ENCODE data around the gene CRAT.

CRAT gene

GRCh38 chr9:129150672-129151211 lies 40.1 kb upstream of the CRAT start:
- Histone ChIP-seq H3K4me3 (ENCODE audit: insufficient read depth in 1 of 2, low read depth in 1 of 2, low read length in 2 of 2) (no peak overlapping the region), H2BK12ac (ENCODE audit: low read length in 2 of 2) (no peak overlapping the region)
- 95% methylated on average over 18 of the region's 18 CpGs for WGBS

GRCh38 chr9:129150122-129150521 lies 39.5 kb upstream of the CRAT start:
- H3K18ac ChIP-seq (ENCODE audit: low read depth in 1 of 2, low read length in 2 of 2) = no peak overlapping the region
- H3K27ac ChIP-seq (ENCODE audit: low read length, poor library complexity, severe bottlenecking) = no peak overlapping the region
- no peak overlapping the region for H2BK15ac ChIP-seq (ENCODE audit: low read depth, poor library complexity, severe bottlenecking)
- no peak overlapping the region for H2AFZ ChIP-seq (ENCODE audit: low read depth, low read length)
- no peak overlapping the region for H2AK5ac ChIP-seq (ENCODE audit: low read length, severe bottlenecking)
- no peak overlapping the region for H2BK12ac ChIP-seq (ENCODE audit: low read length in 2 of 2)
- no peak overlapping the region for H3K4me3 ChIP-seq (ENCODE audit: insufficient read depth in 1 of 2, low read depth in 1 of 2, low read length in 2 of 2)
- no peaks in the 10 kb centered on the region for H3K9me3 ChIP-seq (ENCODE audit: control insufficient read depth, low read length)
- H4K91ac ChIP-seq (ENCODE audit: low read length) = no peak overlapping the region
- H3K9ac ChIP-seq (ENCODE audit: low read length) = no peak overlapping the region
- no peaks in the 10 kb centered on the region for H3K27me3 ChIP-seq (ENCODE audit: control insufficient read depth in 1 of 2, insufficient read depth in 1 of 2, low read length in 2 of 2)
- H3K79me1 ChIP-seq (replicated peaks; ENCODE audit: low read length, poor library complexity, severe bottlenecking) = peaks cover 48% of the 10 kb centered on the region
- no peak overlapping the region for H2BK120ac ChIP-seq (ENCODE audit: low read depth, low read length)
- H3K23ac ChIP-seq (ENCODE audit: low read length in 2 of 2) = no peak overlapping the region
- 98% methylated on average over 10 of the region's 10 CpGs for WGBS
- no peak overlapping the region for H3K4ac ChIP-seq (ENCODE audit: low read depth in 1 of 2, low read length in 2 of 2)
- no peak overlapping the region for H2BK5ac ChIP-seq (ENCODE audit: low read depth, low read length, poor library complexity, severe bottlenecking)
- H4K8ac ChIP-seq (ENCODE audit: low read length) = no peak overlapping the region
- DNase-seq = no peak
- H3K4me1 ChIP-seq (ENCODE audit: control insufficient read depth, insufficient read depth, low read depth, low read length) = peaks cover 39% of the 10 kb centered on the region
- no peak overlapping the region for H3K4me2 ChIP-seq (ENCODE audit: low read length, poor library complexity, severe bottlenecking)
- no peak overlapping the region for H3K14ac ChIP-seq (ENCODE audit: low read length in 2 of 2)
- peaks cover 41 to 85% of the 10 kb centered on the region in 2 experiments for H3K36me3 ChIP-seq (ENCODE audit: control insufficient read depth in 1 of 2, insufficient read depth in 2 of 2, low read depth in 1 of 2, low read length in 2 of 2)

More at GRCh38 chr9:129150672-129151211, 40.1 kb upstream of the CRAT start:
- H2BK120ac ChIP-seq (ENCODE audit: low read depth, low read length) = no peak overlapping the region
- H3K4me2 ChIP-seq (ENCODE audit: low read length, poor library complexity, severe bottlenecking) = no peak overlapping the region
- H2AFZ ChIP-seq (ENCODE audit: low read depth, low read length) = no peak overlapping the region
- H3K9ac ChIP-seq (ENCODE audit: low read length) = no peak overlapping the region
- H2BK5ac ChIP-seq (ENCODE audit: low read depth, low read length, poor library complexity, severe bottlenecking) = no peak overlapping the region
- H3K14ac ChIP-seq (ENCODE audit: low read length in 2 of 2) = no peak overlapping the region
- no peaks in the 10 kb centered on the region for H3K9me3 ChIP-seq (ENCODE audit: control insufficient read depth, low read length)
- H4K8ac ChIP-seq (ENCODE audit: low read length) = no peak overlapping the region
- H3K79me1 ChIP-seq (replicated peaks; ENCODE audit: low read length, poor library complexity, severe bottlenecking) = peaks cover 49% of the 10 kb centered on the region
- no peak overlapping the region for H2AK5ac ChIP-seq (ENCODE audit: low read length, severe bottlenecking)
- H4K91ac ChIP-seq (ENCODE audit: low read length) = peak overlapping the region; percentile 5
- peaks cover 34% of the 10 kb centered on the region for H3K4me1 ChIP-seq (ENCODE audit: control insufficient read depth, insufficient read depth, low read depth, low read length)
- DNase-seq = no peak
- no peak overlapping the region for H2BK15ac ChIP-seq (ENCODE audit: low read depth, poor library complexity, severe bottlenecking)
- H3K27me3 ChIP-seq (ENCODE audit: control insufficient read depth in 1 of 2, insufficient read depth in 1 of 2, low read length in 2 of 2) = no peaks in the 10 kb centered on the region
- H3K36me3 ChIP-seq (ENCODE audit: control insufficient read depth in 1 of 2, insufficient read depth in 2 of 2, low read depth in 1 of 2, low read length in 2 of 2) = peaks cover 45 to 91% of the 10 kb centered on the region in 2 experiments
- no peak overlapping the region for H3K27ac ChIP-seq (ENCODE audit: low read length, poor library complexity, severe bottlenecking)
- H3K23ac ChIP-seq (ENCODE audit: low read length in 2 of 2) = no peak overlapping the region
- H3K18ac ChIP-seq (ENCODE audit: low read depth in 1 of 2, low read length in 2 of 2) = no peak overlapping the region
- H3K4ac ChIP-seq (ENCODE audit: low read depth in 1 of 2, low read length in 2 of 2) = no peak overlapping the region

GRCh38 chr9:129149442-129149841 lies 38.8 kb upstream of the CRAT start:
- H3K36me3 ChIP-seq (ENCODE audit: control insufficient read depth in 1 of 2, insufficient read depth in 2 of 2, low read depth in 1 of 2, low read length in 2 of 2) = peaks cover 35 to 78% of the 10 kb centered on the region in 2 experiments
- H3K9me3 ChIP-seq (ENCODE audit: control insufficient read depth, low read length) = no peaks in the 10 kb centered on the region
- no peak overlapping the region for H2BK120ac ChIP-seq (ENCODE audit: low read depth, low read length)
- no peak overlapping the region for H3K18ac ChIP-seq (ENCODE audit: low read depth in 1 of 2, low read length in 2 of 2)
- no peak overlapping the region for H3K4ac ChIP-seq (ENCODE audit: low read depth in 1 of 2, low read length in 2 of 2)
- no peak overlapping the region for H3K14ac ChIP-seq (ENCODE audit: low read length in 2 of 2)
- no peak overlapping the region for H3K27ac ChIP-seq (ENCODE audit: low read length, poor library complexity, severe bottlenecking)
- no peak overlapping the region for H2AFZ ChIP-seq (ENCODE audit: low read depth, low read length)
- H2BK12ac ChIP-seq (ENCODE audit: low read length in 2 of 2) = no peak overlapping the region
- peaks cover 43% of the 10 kb centered on the region for H3K79me1 ChIP-seq (replicated peaks; ENCODE audit: low read length, poor library complexity, severe bottlenecking)
- no peak overlapping the region for H2BK5ac ChIP-seq (ENCODE audit: low read depth, low read length, poor library complexity, severe bottlenecking)
- no peak overlapping the region for H3K4me3 ChIP-seq (ENCODE audit: insufficient read depth in 1 of 2, low read depth in 1 of 2, low read length in 2 of 2)
- H4K8ac ChIP-seq (ENCODE audit: low read length) = no peak overlapping the region
- H3K4me1 ChIP-seq (ENCODE audit: control insufficient read depth, insufficient read depth, low read depth, low read length) = peaks cover 43% of the 10 kb centered on the region
- no peak overlapping the region for H4K91ac ChIP-seq (ENCODE audit: low read length)
- H3K4me2 ChIP-seq (ENCODE audit: low read length, poor library complexity, severe bottlenecking) = no peak overlapping the region
- WGBS = 82% methylated on average over 6 of the region's 6 CpGs
- H3K27me3 ChIP-seq (ENCODE audit: control insufficient read depth in 1 of 2, insufficient read depth in 1 of 2, low read length in 2 of 2) = no peaks in the 10 kb centered on the region
- no peak overlapping the region for H2BK15ac ChIP-seq (ENCODE audit: low read depth, poor library complexity, severe bottlenecking)
- H3K23ac ChIP-seq (ENCODE audit: low read length in 2 of 2) = no peak overlapping the region
- no peak for DNase-seq
- H2AK5ac ChIP-seq (ENCODE audit: low read length, severe bottlenecking) = no peak overlapping the region
- H3K9ac ChIP-seq (ENCODE audit: low read length) = no peak overlapping the region

GRCh38 chr9:129148463-129149204 lies 38.0 kb upstream of the CRAT start:
- Histone ChIP-seq H3K18ac (ENCODE audit: low read depth in 1 of 2, low read length in 2 of 2) (peak overlapping the region; percentile 16 to 27), H2BK15ac (ENCODE audit: low read depth, poor library complexity, severe bottlenecking) (peak overlapping the region; percentile 63), H2BK12ac (ENCODE audit: low read length in 2 of 2) (peak overlapping the region; percentile 42 to 68), H3K4me3 (ENCODE audit: insufficient read depth in 1 of 2, low read depth in 1 of 2, low read length in 2 of 2) (no peak overlapping the region), H3K4me2 (ENCODE audit: low read length, poor library complexity, severe bottlenecking) (no peak overlapping the region), H3K79me1 (replicated peaks; ENCODE audit: low read length, poor library complexity, severe bottlenecking) (peaks cover 40% of the 10 kb centered on the region), H2AFZ (ENCODE audit: low read depth, low read length) (no peak overlapping the region), H3K27ac (ENCODE audit: low read length, poor library complexity, severe bottlenecking) (no peak overlapping the region), H3K14ac (ENCODE audit: low read length in 2 of 2) (no peak overlapping the region), H4K91ac (ENCODE audit: low read length) (peak overlapping the region; percentile 9), H3K9ac (ENCODE audit: low read length) (peak overlapping the region; percentile 26), H3K4ac (ENCODE audit: low read depth in 1 of 2, low read length in 2 of 2) (peak overlapping the region in 1 of 2 experiments; percentile 24), H3K4me1 (ENCODE audit: control insufficient read depth, insufficient read depth, low read depth, low read length) (peaks cover 50% of the 10 kb centered on the region), H3K23ac (ENCODE audit: low read length in 2 of 2) (no peak overlapping the region), H3K27me3 (ENCODE audit: control insufficient read depth in 1 of 2, insufficient read depth in 1 of 2, low read length in 2 of 2) (no peaks in the 10 kb centered on the region), H3K9me3 (ENCODE audit: control insufficient read depth, low read length) (no peaks in the 10 kb centered on the region), H2BK120ac (ENCODE audit: low read depth, low read length) (peak overlapping the region; percentile 55), H2BK5ac (ENCODE audit: low read depth, low read length, poor library complexity, severe bottlenecking) (no peak overlapping the region), H4K8ac (ENCODE audit: low read length) (no peak overlapping the region), H2AK5ac (ENCODE audit: low read length, severe bottlenecking) (peak overlapping the region; percentile 54), H3K36me3 (ENCODE audit: control insufficient read depth in 1 of 2, insufficient read depth in 2 of 2, low read depth in 1 of 2, low read length in 2 of 2) (peaks cover 41 to 80% of the 10 kb centered on the region in 2 experiments)
- DNase-seq = no peak
- 81% methylated on average over 6 of the region's 6 CpGs for WGBS
